Neural progenitor cell (in vitro differentiated cells): ENCODE measurements around the gene H2BK1. TPM values are rescaled to one million over a fixed set of nuclear protein-coding genes. Genes with fewer than 3 reads are reported as not detected.

ENCODE experiments used
- DNase-seq: peaks from one replicate; pipeline ENCODE4 v3.0.0-alpha.2; 2016; ENCODE audit warnings: low spot score
- H2AFZ ChIP-seq: fragments of 200-600 bp; sonication (generic); replicated peaks from 2 replicates; pipeline ENCODE4 v1.6.1; 2016; ENCODE audit warnings: antibody characterized with exemption
- H3F3A ChIP-seq: fragments of 200-600 bp; sonication (generic); 2 replicates; pipeline ENCODE4 v1.6.1; 2016; ENCODE audit warnings: antibody characterized with exemption, low read depth
- H3K27ac ChIP-seq: fragments of 200-600 bp; sonication (generic); 2 replicates; pipeline ENCODE4 v1.5.1; 2016; ENCODE audit warnings: mild to moderate bottlenecking
- H3K27me3 ChIP-seq: fragments of 200-600 bp; sonication (generic); 2 replicates; pipeline ENCODE4 v1.6.1; 2016; ENCODE audit warnings: mild to moderate bottlenecking, moderate library complexity
- H3K36me3 ChIP-seq: fragments of 200-600 bp; sonication (generic); 2 replicates; pipeline ENCODE4 v1.5.1; 2016
- H3K4me1 ChIP-seq: fragments of 200-600 bp; sonication (generic); 2 replicates; pipeline ENCODE4 v1.6.1; 2016; ENCODE audit warnings: mixed run types
- H3K4me2 ChIP-seq: fragments of 200-600 bp; sonication (generic); 2 replicates; pipeline ENCODE4 v1.6.1; 2016
- H3K4me3 ChIP-seq: fragments of 200-600 bp; sonication (generic); 2 replicates; pipeline ENCODE4 v1.5.1; 2016
- H3K79me2 ChIP-seq: fragments of 200-600 bp; sonication (generic); 2 replicates; pipeline ENCODE4 v1.6.1; 2016; ENCODE audit warnings: low read depth
- H3K9ac ChIP-seq: fragments of 200-600 bp; sonication (generic); 2 replicates; pipeline ENCODE4 v1.6.1; 2016
- H3K9me3 ChIP-seq: fragments of 200-600 bp; sonication (generic); 2 replicates; pipeline ENCODE4 v1.5.1; 2016; ENCODE audit warnings: low read depth
- H4K20me1 ChIP-seq: fragments of 200-600 bp; sonication (generic); 2 replicates; pipeline ENCODE4 v1.6.1; 2016; ENCODE audit warnings: low read depth
- H3K27ac Mint-ChIP-seq: 3 replicates; pipeline ENCODE4 v1.8.0; 2021; ENCODE audit warnings: mixed read lengths
- H3K27me3 Mint-ChIP-seq: 2 replicates; pipeline ENCODE4 v1.8.0; 2022; ENCODE audit warnings: low read depth, mild to moderate bottlenecking, inconsistent platforms, moderate library complexity, mixed read lengths; ENCODE audit not compliant: insufficient read depth
- H3K36me3 Mint-ChIP-seq: 3 replicates; pipeline ENCODE4 v1.8.0; 2021; ENCODE audit warnings: mixed read lengths
- H3K4me1 Mint-ChIP-seq: 3 replicates; pipeline ENCODE4 v1.8.0; 2021; ENCODE audit warnings: mixed read lengths
- H3K4me3 Mint-ChIP-seq: 3 replicates; pipeline ENCODE4 v1.8.0; 2021; ENCODE audit warnings: mild to moderate bottlenecking, moderate library complexity, mixed read lengths
- H3K9me3 Mint-ChIP-seq: 3 replicates; pipeline ENCODE4 v1.8.0; 2020; ENCODE audit warnings: mixed read lengths
- CTCF ChIP-seq: fragments of 200-600 bp; sonication (generic); IDR thresholded peaks from 2 replicates; pipeline ENCODE4 v1.5.1; 2017; ENCODE audit warnings: antibody characterized with exemption, mild to moderate bottlenecking
- EZH2 ChIP-seq: fragments of 200-600 bp; sonication (generic); IDR thresholded peaks from 2 replicates; pipeline ENCODE4 v1.6.1; 2017; ENCODE audit warnings: antibody characterized with exemption, mild to moderate bottlenecking, moderate library complexity
- EZH2phosphoT487 ChIP-seq: fragments of 200-600 bp; sonication (generic); IDR thresholded peaks from 2 replicates; pipeline ENCODE4 v1.6.1; 2017; ENCODE audit warnings: antibody characterized with exemption
- microRNA counts: library from miRNA; unstranded; fragments of <30 nt; microRNA quantifications from one replicate; lab custom pipeline; 2016
- total RNA-seq: library from RNA; depleted of rRNA; stranded (reverse); fragments of >200 nt; gene quantifications from 2 replicates; pipeline ENCODE4 v1.2.3, GENCODE V29; 2015; ENCODE audit warnings: low replicate concordance

H2BK1 gene
- total RNA-seq, 1 donor from 2014 or later = not detected

GRCh38 chr7:151167197-151167961 lies 42.9 kb downstream of the H2BK1 start, which contains the start of gene GBX1:
TSS of gene GBX1 (minus strand) at chr7:151167694. CDS start at chr7:151167548, 146 bp downstream.
- no peaks in the 10 kb centered on the region for H3K9me3 Mint-ChIP-seq

GRCh38 chr7:151166629-151167196 lies 43.6 kb downstream of the H2BK1 start:
- H3K27ac Mint-ChIP-seq = no peak overlapping the region
- Histone ChIP-seq H3K27ac (no peak overlapping the region), H2AFZ (peak overlapping the region; percentile 90), H3K4me3 (peak overlapping the region; percentile 64), H3F3A (peaks cover 18% of the 10 kb centered on the region), H3K36me3 (no peaks in the 10 kb centered on the region), H3K27me3 (peaks cover 100% of the 10 kb centered on the region), H3K9ac (no peak overlapping the region), H4K20me1 (peaks cover 24% of the 10 kb centered on the region), H3K9me3 (no peaks in the 10 kb centered on the region), H3K79me2 (no peaks in the 10 kb centered on the region), H3K4me1 (peaks cover 10% of the 10 kb centered on the region), H3K4me2 (peak overlapping the region; percentile 97)
- peak overlapping the region; percentile 77 for H3K4me3 Mint-ChIP-seq
- no peak for DNase-seq
- no peaks in the 10 kb centered on the region for H3K9me3 Mint-ChIP-seq
- H3K4me1 Mint-ChIP-seq = peaks cover 7% of the 10 kb centered on the region
- TF ChIP-seq EZH2 (peak; percentile 96), EZH2phosphoT487 (peak; percentile 94), CTCF (no peak)
- no peaks in the 10 kb centered on the region for H3K36me3 Mint-ChIP-seq
- peaks cover 34% of the 10 kb centered on the region for H3K27me3 Mint-ChIP-seq

More at GRCh38 chr7:151167197-151167961, 42.9 kb downstream of the H2BK1 start, which contains the start of gene GBX1:
- Mint-ChIP-seq H3K4me1 (peaks cover 10% of the 10 kb centered on the region), H3K4me3 (peak within 1 kb of the TSS; percentile 77), H3K27me3 (peaks cover 40% of the 10 kb centered on the region), H3K27ac (no peak within 1 kb of the TSS), H3K36me3 (no peaks in the 10 kb centered on the region)
- Histone ChIP-seq H3K36me3 (no peaks in the 10 kb centered on the region), H4K20me1 (peaks cover 24% of the 10 kb centered on the region), H3K27ac (no peak within 1 kb of the TSS), H3K4me3 (peak within 1 kb of the TSS; percentile 64), H3K9ac (no peak within 1 kb of the TSS), H3K79me2 (no peaks in the 10 kb centered on the region), H3K27me3 (peaks cover 100% of the 10 kb centered on the region), H2AFZ (peak within 1 kb of the TSS; percentile 90), H3F3A (peaks cover 22% of the 10 kb centered on the region), H3K9me3 (no peaks in the 10 kb centered on the region), H3K4me1 (peaks cover 10% of the 10 kb centered on the region), H3K4me2 (peak within 1 kb of the TSS; percentile 97)
- DNase-seq = peak; percentile 75
- TF ChIP-seq EZH2phosphoT487 (peak; percentile 78), CTCF (peak; percentile 27), EZH2 (peak; percentile 82)

- no peak overlapping the region for H3K4me2 ChIP-seq
- Mint-ChIP-seq H3K4me1 (peaks cover 3% of the 10 kb centered on the region), H3K9me3 (no peaks in the 10 kb centered on the region), H3K4me3 (no peak overlapping the region), H3K27ac (no peak overlapping the region), H3K36me3 (no peaks in the 10 kb centered on the region), H3K27me3 (no peaks in the 10 kb centered on the region)
- peaks cover 6% of the 10 kb centered on the region for H3F3A ChIP-seq
- no peak overlapping the region for H2AFZ ChIP-seq
- H3K4me3 ChIP-seq = no peak overlapping the region
- no peak overlapping the region for H3K9ac ChIP-seq
- H3K27me3 ChIP-seq = peaks cover 96% of the 10 kb centered on the region
- no peaks in the 10 kb centered on the region for H3K9me3 ChIP-seq
- no peak overlapping the region for H3K27ac ChIP-seq
- TF ChIP-seq EZH2phosphoT487 (no peak), CTCF (no peak), EZH2 (no peak)
- H3K36me3 ChIP-seq = no peaks in the 10 kb centered on the region
- no peak for DNase-seq
- no peaks in the 10 kb centered on the region for H3K79me2 ChIP-seq
- H3K4me1 ChIP-seq = no peaks in the 10 kb centered on the region
- H4K20me1 ChIP-seq = peaks cover 11% of the 10 kb centered on the region
Measured at GRCh38 chr7:151161757-151162156, 48.5 kb downstream of the H2BK1 start.

MicroRNAs within 50 kb of the gene (microRNA counts, 767-probe panel; counts per million panel counts)
- 460 counts per million, percentile 90 among the panel's probes with 10 or more counts for microRNA hsa-miR-671-3p (lab: Ali Mortazavi, UCI)
- 460 counts per million, percentile 90 among the panel's probes with 10 or more counts for microRNA hsa-miR-671-5p (lab: Ali Mortazavi, UCI)

Other genes starting within 250 kb of the H2BK1 start
- gene KCNH2, start 232.2 kb downstream of the H2BK1 start, total RNA-seq = 2.6 and 11.1 TPM in 2 replicates
- gene NOS3, start 219.5 kb downstream of the H2BK1 start, total RNA-seq = 1.3 and 11.0 TPM in 2 replicates
- 0.43 and 1.8 TPM in 2 replicates for gene ATG9B, start 186.0 kb downstream of the H2BK1 start, total RNA-seq
- 7.9 and 19.9 TPM in 2 replicates for gene ABCB8, start 182.0 kb downstream of the H2BK1 start, total RNA-seq
- 1.6 TPM in 1 of 2 replicates, not detected in the other for gene ASIC3, start 162.0 kb downstream of the H2BK1 start, total RNA-seq
- 8.1 and 10.3 TPM in 2 replicates for gene CDK5, start 152.6 kb downstream of the H2BK1 start, total RNA-seq
- gene SLC4A2, start 150.9 kb downstream of the H2BK1 start, total RNA-seq = 26.1 and 85.7 TPM in 2 replicates
- gene FASTK, start 129.7 kb downstream of the H2BK1 start, total RNA-seq = 22.4 and 71.0 TPM in 2 replicates
- gene TMUB1, start 127.0 kb downstream of the H2BK1 start, total RNA-seq = 6.0 and 49.4 TPM in 2 replicates
- 38.9 and 73.0 TPM in 2 replicates for gene AGAP3, start 124.0 kb downstream of the H2BK1 start, total RNA-seq
- not detected in 2 replicates for gene GBX1, start 42.8 kb downstream of the H2BK1 start, total RNA-seq
- gene ASB10, start 23.2 kb downstream of the H2BK1 start, total RNA-seq = not detected in 2 replicates
- 31.3 and 40.7 TPM in 2 replicates for gene ABCF2, start 16.7 kb upstream of the H2BK1 start, total RNA-seq
- gene CHPF2, start 22.0 kb upstream of the H2BK1 start, total RNA-seq = 8.8 and 18.3 TPM in 2 replicates
- 11.0 and 23.6 TPM in 2 replicates for gene SMARCD3, start 38.2 kb upstream of the H2BK1 start, total RNA-seq
- gene NUB1, start 131.3 kb upstream of the H2BK1 start, total RNA-seq = 56.3 and 61.7 TPM in 2 replicates
- 15.0 and 33.0 TPM in 2 replicates for gene WDR86, start 199.6 kb upstream of the H2BK1 start, total RNA-seq
- gene CRYGN, start 229.7 kb upstream of the H2BK1 start, total RNA-seq = 1.1 TPM in 1 of 2 replicates, not detected in the other